Regular cardiac myocyte (primary cell): Measurements from ENCODE around the gene KCNC2. TPM values are rescaled to one million over a fixed set of nuclear protein-coding genes. Genes with fewer than 3 reads are reported as not detected.

Source experiments
- total RNA-seq: library from RNA; depleted of rRNA; stranded (reverse); fragments of >200 nt; gene quantifications from 2 replicates; pipeline ENCODE4 v1.2.3, GENCODE V29; 2014

Gene KCNC2
- not detected in 2 replicates for total RNA-seq

DNA sequence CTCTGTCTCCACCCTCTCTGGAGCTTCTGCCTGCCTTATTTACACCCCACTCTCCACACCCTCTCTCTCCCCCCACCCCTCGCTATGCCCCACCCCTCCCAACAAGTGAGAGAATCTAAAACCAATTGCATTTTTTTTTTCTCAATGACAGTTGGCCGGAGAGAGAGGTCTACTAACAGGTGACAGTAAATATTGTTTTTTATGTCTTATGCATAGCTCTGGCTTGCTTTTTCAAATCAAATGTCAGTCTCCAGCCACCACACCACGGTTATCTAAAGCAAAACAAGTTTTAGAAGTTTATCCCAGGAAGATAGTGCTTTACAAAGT, at the start of gene KCNC2:
KCNC2 (minus strand) TSS at position 28 of the 327 bp plus-strand sequence.

Other genes with a start within 250 kb of the KCNC2 start
- gene CAPS2, start 120.5 kb upstream of the KCNC2 start, total RNA-seq: 2.9 and 7.0 TPM in 2 replicates
- not detected in 2 replicates for gene GLIPR1L1, start 124.8 kb upstream of the KCNC2 start, total RNA-seq
- 0.19 and 2.3 TPM in 2 replicates for gene GLIPR1L2, start 181.2 kb upstream of the KCNC2 start, total RNA-seq